Hepatic stellate cell (primary cell): Measurements from ENCODE around the gene BTK.

Experiments
- DNase-seq: peaks from one replicate; pipeline ENCODE4 v3.0.0; 2011; ENCODE audit warnings: low spot score

Gene BTK

GRCh38 chrX:101393530-101394305 is 7.7 kb upstream of the BTK start:
- DNase-seq = no peak

- no peak for DNase-seq
Measured at GRCh38 chrX:101391831-101392230, 5.8 kb upstream of the BTK start.

GRCh38 chrX:101390664-101391525 is 4.9 kb upstream of the BTK start, which contains the start of gene RPL36A:
RPL36A (plus strand) TSS chrX:101391011; CDS start chrX:101391044, 33 bp downstream.
- peak; percentile 67 for DNase-seq

GRCh38 chrX:101388604-101389003 is 2.6 kb upstream of the BTK start:
- DNase-seq = no peak

GRCh38 chrX:101386542-101386885 is 523 bp upstream of the BTK start:
- no peak for DNase-seq

- DNase-seq = no peak
Measured at GRCh38 chrX:101385026-101385684, 836 bp downstream of the BTK start.

- no peak for DNase-seq
Measured at GRCh38 chrX:101383679-101384205, 2.2 kb downstream of the BTK start.

- DNase-seq = no peak
Measured at GRCh38 chrX:101377547-101377946, 8.4 kb downstream of the BTK start.

GRCh38 chrX:101370888-101371504 is 15.0 kb downstream of the BTK start:
- no peak for DNase-seq

GRCh38 chrX:101369687-101370086 is 16.3 kb downstream of the BTK start:
- DNase-seq = no peak

GRCh38 chrX:101368800-101369199 is 17.2 kb downstream of the BTK start:
- no peak for DNase-seq

- no peak for DNase-seq
Measured at GRCh38 chrX:101365301-101365795, 20.6 kb downstream of the BTK start.

GRCh38 chrX:101362757-101363156 is 23.2 kb downstream of the BTK start:
- no peak for DNase-seq

- no peak for DNase-seq
Measured at GRCh38 chrX:101362116-101362515, 23.9 kb downstream of the BTK start.

- no peak for DNase-seq
Measured at GRCh38 chrX:101360390-101360789, 25.6 kb downstream of the BTK start.

- DNase-seq = no peak
Measured at GRCh38 chrX:101359966-101360365, 26.0 kb downstream of the BTK start.

GRCh38 chrX:101357166-101357795 is 28.7 kb downstream of the BTK start:
- no peak for DNase-seq

- DNase-seq = no peak
Measured at GRCh38 chrX:101349193-101349562, 36.8 kb downstream of the BTK start.

- peak; percentile 75 for DNase-seq
Measured at GRCh38 chrX:101348452-101349192, 37.4 kb downstream of the BTK start, which contains the start of gene TIMM8A. TIMM8A (minus strand) TSS chrX:101348742; CDS start chrX:101348664, 78 bp downstream.

- peak; percentile 19 for DNase-seq
Measured at GRCh38 chrX:101347859-101348451, 38.0 kb downstream of the BTK start.
